Body of pancreas (tissue), 4 donors: ENCODE results near the gene FBLN5.

ENCODE experiments used
- POLR2A ChIP-seq, 3 donors: fragments of 450-650 bp; IDR thresholded peaks; one replicate each; pipeline ENCODE4 v1.6.1; 2016; ENCODE audit warnings: antibody characterized with exemption in 3 of 3, mild to moderate bottlenecking in 2 of 3
- TF ChIP-seq, protein P1 (sequence below), 7 experiments: fragments of 450-650 bp in 4 of 7; fragments of 200-600 bp in 3 of 7; sonication (generic) in 3 of 7; IDR thresholded peaks; one replicate each; pipeline ENCODE4 v1.5.1; 2016 to 2019; ENCODE audit warnings: antibody characterized with exemption in 7 of 7

DNA sequence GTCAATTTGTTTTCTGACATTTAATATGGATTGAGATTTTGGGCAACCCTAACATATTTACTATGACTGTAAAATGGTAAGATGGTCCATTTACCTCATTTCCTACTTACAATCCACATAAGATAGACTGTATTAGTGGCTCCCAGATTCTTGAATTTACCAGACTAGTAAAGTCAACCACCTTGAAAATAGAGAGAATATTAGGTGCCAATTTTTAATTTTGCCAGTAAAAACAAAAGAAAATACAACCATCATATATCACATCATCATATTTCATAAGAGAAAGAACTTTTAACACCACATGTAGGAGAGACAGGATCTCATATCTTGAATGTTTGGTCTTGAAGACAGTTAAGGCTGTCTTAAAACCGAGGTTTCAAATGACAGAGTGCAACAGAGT lies 7.7 kb upstream of the FBLN5 start:
- TF ChIP-seq, protein P1, sequence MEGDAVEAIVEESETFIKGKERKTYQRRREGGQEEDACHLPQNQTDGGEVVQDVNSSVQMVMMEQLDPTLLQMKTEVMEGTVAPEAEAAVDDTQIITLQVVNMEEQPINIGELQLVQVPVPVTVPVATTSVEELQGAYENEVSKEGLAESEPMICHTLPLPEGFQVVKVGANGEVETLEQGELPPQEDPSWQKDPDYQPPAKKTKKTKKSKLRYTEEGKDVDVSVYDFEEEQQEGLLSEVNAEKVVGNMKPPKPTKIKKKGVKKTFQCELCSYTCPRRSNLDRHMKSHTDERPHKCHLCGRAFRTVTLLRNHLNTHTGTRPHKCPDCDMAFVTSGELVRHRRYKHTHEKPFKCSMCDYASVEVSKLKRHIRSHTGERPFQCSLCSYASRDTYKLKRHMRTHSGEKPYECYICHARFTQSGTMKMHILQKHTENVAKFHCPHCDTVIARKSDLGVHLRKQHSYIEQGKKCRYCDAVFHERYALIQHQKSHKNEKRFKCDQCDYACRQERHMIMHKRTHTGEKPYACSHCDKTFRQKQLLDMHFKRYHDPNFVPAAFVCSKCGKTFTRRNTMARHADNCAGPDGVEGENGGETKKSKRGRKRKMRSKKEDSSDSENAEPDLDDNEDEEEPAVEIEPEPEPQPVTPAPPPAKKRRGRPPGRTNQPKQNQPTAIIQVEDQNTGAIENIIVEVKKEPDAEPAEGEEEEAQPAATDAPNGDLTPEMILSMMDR (IDR thresholded peaks at IDR 0.05): no peak
- TF ChIP-seq POLR2A (IDR thresholded peaks at IDR 0.05): no peak
